HG03139 (cell line): Measurements from ENCODE around the gene HACD4.
"Not testable (repeated sequence)": the region's sequence is repeated elsewhere in the genome, so short reads cannot be mapped to it uniquely, and the experiment has no call there.

ENCODE experiments used
- ATAC-seq: cut with Tn5 transposase; IDR thresholded peaks from one replicate; pipeline ENCODE4 v1.9.1; 2021; ENCODE audit not compliant: unreplicated experiment

Gene HACD4

DNA sequence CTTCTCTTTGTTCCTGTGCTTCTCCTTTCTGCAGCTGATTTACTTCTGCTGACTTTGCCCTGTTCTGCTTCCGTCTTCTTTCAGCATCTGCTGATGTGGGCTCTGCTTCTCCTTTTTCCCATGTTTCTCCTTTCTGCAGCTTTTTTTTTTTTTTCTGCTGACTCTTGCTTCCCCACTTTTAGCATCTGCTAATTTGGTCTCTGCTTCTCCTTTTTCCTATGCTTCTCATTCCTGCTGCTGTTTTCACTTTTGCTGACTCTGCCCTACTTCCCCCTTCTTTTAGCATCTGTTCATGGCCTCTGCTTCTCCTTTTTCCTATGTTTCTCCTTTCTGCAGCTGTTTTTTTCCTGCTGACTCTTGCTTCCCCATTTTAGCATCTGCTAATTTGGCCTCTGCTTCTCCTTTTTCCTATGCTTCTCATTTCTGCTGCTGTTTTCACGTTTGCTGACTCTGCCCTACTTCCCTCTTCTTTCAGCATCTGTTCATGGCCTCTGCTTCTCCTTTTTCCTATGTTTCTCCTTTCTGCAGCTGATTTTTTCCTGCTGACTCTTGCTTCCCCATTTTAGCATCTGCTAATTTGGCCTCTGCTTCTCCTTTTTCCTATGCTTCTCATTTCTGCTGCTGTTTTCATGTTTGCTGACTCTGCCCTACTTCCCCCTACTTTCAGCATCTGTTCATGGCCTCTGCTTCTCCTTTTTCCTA is 58.0 kb downstream of the HACD4 start:
- not testable (repeated sequence) for ATAC-seq

DNA sequence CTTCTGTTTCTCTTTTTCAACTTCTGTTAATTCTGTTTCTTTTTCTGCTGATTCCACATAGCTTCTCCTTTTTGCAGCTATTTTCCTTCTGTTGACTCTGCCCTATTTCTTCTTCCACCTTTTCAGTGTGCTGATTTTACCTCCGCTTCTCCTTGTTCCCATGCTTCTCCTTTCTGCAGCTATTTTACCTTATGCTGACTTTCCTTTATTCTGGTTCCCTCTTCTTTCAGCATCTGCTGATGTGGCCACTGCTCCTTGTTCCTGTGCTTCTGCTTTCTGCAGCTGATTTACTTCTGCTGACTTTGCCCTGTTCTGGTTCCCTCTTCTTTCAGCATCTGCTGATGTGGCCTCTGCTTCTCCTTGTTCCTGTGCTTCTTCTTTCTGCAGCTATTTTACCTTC is 58.8 kb downstream of the HACD4 start:
- no peak for ATAC-seq

DNA sequence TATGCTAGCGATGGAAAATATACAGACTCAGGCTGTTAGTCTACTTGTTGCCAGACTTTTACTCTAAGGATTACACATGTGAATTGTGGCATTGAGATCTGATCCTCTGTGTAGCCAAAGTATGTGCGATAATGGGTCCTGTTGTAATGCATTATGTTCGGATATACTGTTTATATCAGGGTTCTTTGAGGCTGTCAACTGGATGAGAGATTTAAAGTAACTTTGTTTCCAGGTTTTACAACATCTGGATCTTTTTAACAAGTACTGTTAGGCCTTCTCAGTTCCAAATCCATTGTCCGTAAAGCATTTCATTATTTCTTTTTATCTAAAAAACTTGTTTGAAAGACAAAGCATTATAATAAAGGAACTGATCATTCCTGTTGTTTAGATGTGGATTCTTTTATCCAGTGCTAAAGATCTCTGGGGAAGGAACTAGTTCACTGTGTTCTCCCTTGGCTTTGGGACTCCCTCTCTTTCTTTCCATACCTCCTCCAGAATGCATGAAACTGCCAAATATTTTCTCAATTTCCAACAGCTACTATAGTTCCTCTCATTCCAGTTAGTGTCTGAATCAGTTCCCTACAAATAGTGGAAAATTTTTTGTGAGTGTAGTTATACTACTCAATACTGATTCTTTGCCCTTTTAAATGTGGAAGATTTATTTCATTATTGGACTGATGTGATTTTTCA is 68.8 kb downstream of the HACD4 start:
- no peak for ATAC-seq

DNA sequence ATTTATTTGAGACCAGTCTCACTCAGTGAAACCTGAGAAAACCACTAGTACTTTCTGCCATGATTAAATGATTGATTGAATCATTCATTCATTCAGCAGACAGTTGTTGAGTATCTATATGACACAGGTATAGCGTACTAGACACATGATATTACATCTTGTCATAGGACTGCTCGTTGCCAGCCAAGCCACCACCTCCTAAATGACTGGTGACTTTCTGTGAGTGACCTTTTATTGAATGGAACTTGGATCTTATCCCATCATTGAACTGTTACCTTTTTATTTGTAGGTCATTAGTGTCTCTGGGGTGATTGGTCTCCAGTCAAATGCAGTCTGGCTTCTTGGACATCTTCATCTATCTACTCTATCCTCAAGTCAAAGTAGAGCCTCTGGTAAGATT is 80.7 kb downstream of the HACD4 start:
- no peak for ATAC-seq
